Measurements from ENCODE around the gene AP5S1. TPM values are rescaled to one million over a fixed set of nuclear protein-coding genes. Genes with fewer than 3 reads are reported as not detected.

The AP5S1 gene
- total RNA-seq, 1 donor from 2014 or later, result 12.3 TPM

GRCh38 chr20:3848565-3848964, 28.2 kb downstream of the AP5S1 start:
- Mint-ChIP-seq H3K4me1 (ENCODE audit: low read depth) (peaks cover 11% of the 10 kb centered on the region), H3K36me3 (ENCODE audit: insufficient read depth) (peaks cover 2% of the 10 kb centered on the region), H3K27ac (peak overlapping the region; percentile 78), H3K9me3 (ENCODE audit: low read depth) (no peaks in the 10 kb centered on the region), H3K4me3 (ENCODE audit: low read depth) (peak overlapping the region; percentile 83), H3K27me3 (no peaks in the 10 kb centered on the region)
- TF ChIP-seq CTCF (IDR thresholded peaks at IDR 0.05; ENCODE audit: unreplicated experiment), result no peak
- DNase-seq (ENCODE audit: low spot score, unreplicated experiment), result no peak

DNA sequence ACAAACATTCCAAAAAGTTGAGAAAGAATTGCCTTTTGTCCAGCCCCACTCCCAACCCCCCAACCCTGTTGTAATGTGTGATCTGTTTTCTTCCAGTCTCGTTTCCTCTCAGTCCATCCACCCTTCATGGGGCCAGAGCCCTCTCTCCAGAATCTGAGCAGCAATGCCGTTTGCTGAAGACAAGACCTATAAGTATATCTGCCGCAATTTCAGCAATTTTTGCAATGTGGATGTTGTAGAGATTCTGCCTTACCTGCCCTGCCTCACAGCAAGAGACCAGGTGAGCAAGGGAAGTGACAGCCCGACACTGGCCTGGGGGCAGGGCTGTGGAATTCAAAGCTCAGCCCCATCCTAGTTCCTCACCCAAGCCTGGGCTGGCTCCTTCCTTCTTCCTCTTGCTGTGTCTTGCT, 34.1 kb downstream of the AP5S1 start:
- Mint-ChIP-seq H3K27me3 (no peaks in the 10 kb centered on the region), H3K27ac (peak overlapping the region; percentile 60), H3K4me3 (ENCODE audit: low read depth) (no peak overlapping the region), H3K36me3 (ENCODE audit: insufficient read depth) (peaks cover 18% of the 10 kb centered on the region), H3K4me1 (ENCODE audit: low read depth) (no peaks in the 10 kb centered on the region), H3K9me3 (ENCODE audit: low read depth) (no peaks in the 10 kb centered on the region)
- DNase-seq (ENCODE audit: low spot score, unreplicated experiment), result no peak
- TF ChIP-seq CTCF (IDR thresholded peaks at IDR 0.05; ENCODE audit: unreplicated experiment), result no peak

- Mint-ChIP-seq H3K4me3 (ENCODE audit: low read depth) (no peak overlapping the region), H3K36me3 (ENCODE audit: insufficient read depth) (peaks cover 28% of the 10 kb centered on the region), H3K9me3 (ENCODE audit: low read depth) (no peaks in the 10 kb centered on the region), H3K27me3 (no peaks in the 10 kb centered on the region), H3K27ac (no peak overlapping the region), H3K4me1 (ENCODE audit: low read depth) (no peaks in the 10 kb centered on the region)
- no peak for DNase-seq (ENCODE audit: low spot score, unreplicated experiment)
- no peak for TF ChIP-seq CTCF (IDR thresholded peaks at IDR 0.05; ENCODE audit: unreplicated experiment)
Measured at GRCh38 chr20:3857405-3857804, 37.1 kb downstream of the AP5S1 start.

- H3K4me1 Mint-ChIP-seq (ENCODE audit: low read depth), result no peaks in the 10 kb centered on the region
- H3K27ac Mint-ChIP-seq, result no peak overlapping the region
- TF ChIP-seq CTCF (IDR thresholded peaks at IDR 0.05; ENCODE audit: unreplicated experiment), result no peak
- peaks cover 38% of the 10 kb centered on the region for H3K36me3 Mint-ChIP-seq (ENCODE audit: insufficient read depth)
- H3K4me3 Mint-ChIP-seq (ENCODE audit: low read depth), result no peak overlapping the region
- no peak for DNase-seq (ENCODE audit: low spot score, unreplicated experiment)
- H3K27me3 Mint-ChIP-seq, result no peaks in the 10 kb centered on the region
- no peaks in the 10 kb centered on the region for H3K9me3 Mint-ChIP-seq (ENCODE audit: low read depth)
Measured at GRCh38 chr20:3858689-3859088, 38.3 kb downstream of the AP5S1 start.

DNA sequence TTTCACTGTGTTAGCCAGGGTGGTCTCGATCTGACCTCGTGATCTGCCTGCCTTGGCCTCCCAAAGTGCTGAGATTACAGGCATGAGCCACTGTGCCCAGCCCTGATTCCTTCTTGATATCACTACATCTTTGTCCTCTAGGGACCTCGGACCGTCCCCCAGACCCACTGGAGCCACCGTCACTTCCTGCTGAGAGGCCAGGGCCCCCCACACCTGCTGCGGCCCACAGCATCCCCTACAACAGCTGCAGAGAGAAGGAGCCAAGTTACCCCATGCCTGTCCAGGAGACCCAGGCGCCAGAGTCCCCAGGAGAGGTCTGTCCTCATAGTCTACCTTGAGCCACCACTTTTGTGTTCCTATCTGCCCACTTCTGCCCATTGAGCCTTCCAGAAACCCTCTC, 40.8 kb downstream of the AP5S1 start:
- no peak overlapping the region for H3K27ac Mint-ChIP-seq
- TF ChIP-seq CTCF (IDR thresholded peaks at IDR 0.05; ENCODE audit: unreplicated experiment), result no peak
- no peak for DNase-seq (ENCODE audit: low spot score, unreplicated experiment)
- H3K9me3 Mint-ChIP-seq (ENCODE audit: low read depth), result no peaks in the 10 kb centered on the region
- no peaks in the 10 kb centered on the region for H3K27me3 Mint-ChIP-seq
- no peaks in the 10 kb centered on the region for H3K4me1 Mint-ChIP-seq (ENCODE audit: low read depth)
- no peak overlapping the region for H3K4me3 Mint-ChIP-seq (ENCODE audit: low read depth)
- H3K36me3 Mint-ChIP-seq (ENCODE audit: insufficient read depth), result peaks cover 31% of the 10 kb centered on the region

Data from progenitor cell of endocrine pancreas (in vitro differentiated cells).